Parathyroid adenoma (tissue), 2 donors: ENCODE results near the gene FAM117B.

Source experiments
- H2AFZ ChIP-seq: fragments of 300-600 bp; sonication (generic); one replicate; pipeline ENCODE4 v1.7.0; 2017; ENCODE audit warnings: antibody characterized with exemption, mild to moderate bottlenecking
- H3K27ac ChIP-seq: fragments of 300-600 bp; sonication (generic); one replicate; pipeline ENCODE4 v1.7.0; 2017
- H3K27me3 ChIP-seq: fragments of 300-600 bp; sonication (generic); one replicate; pipeline ENCODE4 v1.7.0; 2017; ENCODE audit warnings: low read length; ENCODE audit not compliant: control insufficient read depth, insufficient read depth
- H3K36me3 ChIP-seq: fragments of 300-600 bp; sonication (generic); one replicate; pipeline ENCODE4 v1.7.0; 2017; ENCODE audit warnings: low read length; ENCODE audit not compliant: control insufficient read depth, insufficient read depth
- H3K4me1 ChIP-seq: fragments of 300-600 bp; sonication (generic); one replicate; pipeline ENCODE4 v1.7.0; 2017; ENCODE audit warnings: control low read depth
- H3K4me2 ChIP-seq: fragments of 300-600 bp; sonication (generic); one replicate; pipeline ENCODE4 v1.7.0; 2017; ENCODE audit warnings: low read length
- H3K4me3 ChIP-seq: fragments of 300-600 bp; sonication (generic); one replicate; pipeline ENCODE4 v1.7.0; 2017; ENCODE audit warnings: low read depth, low read length
- H3K79me2 ChIP-seq: fragments of 300-600 bp; sonication (generic); one replicate; pipeline ENCODE4 v1.7.0; 2017; ENCODE audit warnings: control low read depth
- H3K9ac ChIP-seq: fragments of 300-600 bp; sonication (generic); one replicate; pipeline ENCODE4 v1.7.0; 2017; ENCODE audit warnings: mild to moderate bottlenecking
- H3K9me3 ChIP-seq: fragments of 300-600 bp; sonication (generic); one replicate; pipeline ENCODE4 v1.7.0; 2017; ENCODE audit warnings: low read length; ENCODE audit not compliant: control insufficient read depth
- TF ChIP-seq, protein P1 (sequence below): fragments of 300-600 bp; sonication (generic); IDR thresholded peaks from one replicate; pipeline ENCODE4 v1.7.0; 2017; ENCODE audit warnings: antibody characterized with exemption, mild to moderate bottlenecking
- donor health status: primary hyperparathyroidism.

The FAM117B gene

DNA sequence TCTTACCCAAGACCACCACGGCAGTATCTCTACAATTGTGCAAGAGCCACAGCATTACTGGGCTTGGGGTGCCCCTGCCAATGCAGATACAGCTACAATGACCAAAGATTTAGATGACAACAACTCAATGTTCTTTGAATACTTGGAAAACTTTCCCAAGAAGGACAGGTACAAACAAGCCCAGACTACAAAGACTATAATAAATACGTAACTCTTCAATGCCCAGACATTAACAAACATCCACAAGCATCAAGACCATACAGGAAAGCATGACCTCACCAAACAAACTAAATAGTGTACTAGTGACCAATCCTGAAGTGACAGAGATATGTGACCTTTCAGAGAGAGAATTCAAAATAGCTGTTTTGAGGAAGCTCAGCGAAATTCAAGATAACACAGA lies 174.0 kb downstream of the FAM117B start:
- Histone ChIP-seq H3K27me3 (no peaks in the 10 kb centered on the region), H3K27ac (no peak overlapping the region), H2AFZ (no peak overlapping the region), H3K4me1 (peaks cover 6% of the 10 kb centered on the region), H3K9ac (no peak overlapping the region), H3K79me2 (no peaks in the 10 kb centered on the region), H3K4me3 (no peak overlapping the region), H3K9me3 (no peaks in the 10 kb centered on the region), H3K4me2 (no peak overlapping the region), H3K36me3 (no peaks in the 10 kb centered on the region)
- TF ChIP-seq, protein P1, sequence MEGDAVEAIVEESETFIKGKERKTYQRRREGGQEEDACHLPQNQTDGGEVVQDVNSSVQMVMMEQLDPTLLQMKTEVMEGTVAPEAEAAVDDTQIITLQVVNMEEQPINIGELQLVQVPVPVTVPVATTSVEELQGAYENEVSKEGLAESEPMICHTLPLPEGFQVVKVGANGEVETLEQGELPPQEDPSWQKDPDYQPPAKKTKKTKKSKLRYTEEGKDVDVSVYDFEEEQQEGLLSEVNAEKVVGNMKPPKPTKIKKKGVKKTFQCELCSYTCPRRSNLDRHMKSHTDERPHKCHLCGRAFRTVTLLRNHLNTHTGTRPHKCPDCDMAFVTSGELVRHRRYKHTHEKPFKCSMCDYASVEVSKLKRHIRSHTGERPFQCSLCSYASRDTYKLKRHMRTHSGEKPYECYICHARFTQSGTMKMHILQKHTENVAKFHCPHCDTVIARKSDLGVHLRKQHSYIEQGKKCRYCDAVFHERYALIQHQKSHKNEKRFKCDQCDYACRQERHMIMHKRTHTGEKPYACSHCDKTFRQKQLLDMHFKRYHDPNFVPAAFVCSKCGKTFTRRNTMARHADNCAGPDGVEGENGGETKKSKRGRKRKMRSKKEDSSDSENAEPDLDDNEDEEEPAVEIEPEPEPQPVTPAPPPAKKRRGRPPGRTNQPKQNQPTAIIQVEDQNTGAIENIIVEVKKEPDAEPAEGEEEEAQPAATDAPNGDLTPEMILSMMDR = no peak

DNA sequence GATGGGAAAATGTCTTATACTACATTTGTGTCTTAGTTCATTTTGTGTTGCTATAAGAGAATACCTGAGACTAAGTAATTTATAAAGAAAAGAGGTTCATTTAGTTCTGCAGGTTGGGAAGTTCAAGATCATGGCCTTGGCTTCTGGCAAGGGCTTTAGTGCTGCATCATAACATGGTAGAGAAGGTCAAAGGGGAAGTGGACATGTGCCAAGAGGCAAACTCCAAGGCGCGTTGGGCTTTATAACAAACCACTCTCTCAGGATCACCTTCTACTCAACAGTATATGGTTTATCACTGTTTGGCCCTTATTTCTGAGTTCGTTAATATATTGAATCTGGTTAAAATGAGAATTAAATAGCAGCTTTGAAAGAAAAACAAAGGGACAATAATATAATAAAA lies 178.6 kb downstream of the FAM117B start:
- no peaks in the 10 kb centered on the region for H3K9me3 ChIP-seq
- H3K27ac ChIP-seq = no peak overlapping the region
- H3K4me2 ChIP-seq = no peak overlapping the region
- H3K79me2 ChIP-seq = no peaks in the 10 kb centered on the region
- H3K4me1 ChIP-seq = no peaks in the 10 kb centered on the region
- H3K4me3 ChIP-seq = no peak overlapping the region
- TF ChIP-seq, protein P1 = no peak
- no peak overlapping the region for H2AFZ ChIP-seq
- H3K36me3 ChIP-seq = no peaks in the 10 kb centered on the region
- H3K9ac ChIP-seq = no peak overlapping the region
- no peaks in the 10 kb centered on the region for H3K27me3 ChIP-seq

DNA sequence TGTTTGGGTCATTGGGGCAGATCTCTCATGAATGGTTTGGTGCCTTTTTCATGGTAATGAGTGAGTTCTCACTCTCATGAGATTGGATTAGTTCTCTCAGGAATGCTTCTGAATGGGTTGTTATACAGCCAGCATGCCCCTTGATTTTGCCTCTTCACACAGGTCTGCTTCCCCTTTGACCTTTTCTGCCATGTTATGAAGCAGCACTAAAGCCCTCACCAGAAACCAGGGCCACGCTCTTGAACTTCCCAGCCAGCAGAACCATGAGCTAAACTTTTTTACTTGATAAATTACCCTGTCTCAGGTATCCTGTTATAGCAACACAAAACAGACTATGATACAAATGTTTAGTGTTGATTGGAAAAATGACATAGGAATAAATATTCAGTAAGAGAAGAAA lies 179.5 kb downstream of the FAM117B start:
- no peak overlapping the region for H3K27ac ChIP-seq
- no peaks in the 10 kb centered on the region for H3K9me3 ChIP-seq
- TF ChIP-seq, protein P1 = no peak
- H3K27me3 ChIP-seq = no peaks in the 10 kb centered on the region
- H3K36me3 ChIP-seq = no peaks in the 10 kb centered on the region
- H3K4me1 ChIP-seq = no peaks in the 10 kb centered on the region
- H2AFZ ChIP-seq = no peak overlapping the region
- no peaks in the 10 kb centered on the region for H3K79me2 ChIP-seq
- no peak overlapping the region for H3K9ac ChIP-seq
- no peak overlapping the region for H3K4me3 ChIP-seq
- H3K4me2 ChIP-seq = no peak overlapping the region

DNA sequence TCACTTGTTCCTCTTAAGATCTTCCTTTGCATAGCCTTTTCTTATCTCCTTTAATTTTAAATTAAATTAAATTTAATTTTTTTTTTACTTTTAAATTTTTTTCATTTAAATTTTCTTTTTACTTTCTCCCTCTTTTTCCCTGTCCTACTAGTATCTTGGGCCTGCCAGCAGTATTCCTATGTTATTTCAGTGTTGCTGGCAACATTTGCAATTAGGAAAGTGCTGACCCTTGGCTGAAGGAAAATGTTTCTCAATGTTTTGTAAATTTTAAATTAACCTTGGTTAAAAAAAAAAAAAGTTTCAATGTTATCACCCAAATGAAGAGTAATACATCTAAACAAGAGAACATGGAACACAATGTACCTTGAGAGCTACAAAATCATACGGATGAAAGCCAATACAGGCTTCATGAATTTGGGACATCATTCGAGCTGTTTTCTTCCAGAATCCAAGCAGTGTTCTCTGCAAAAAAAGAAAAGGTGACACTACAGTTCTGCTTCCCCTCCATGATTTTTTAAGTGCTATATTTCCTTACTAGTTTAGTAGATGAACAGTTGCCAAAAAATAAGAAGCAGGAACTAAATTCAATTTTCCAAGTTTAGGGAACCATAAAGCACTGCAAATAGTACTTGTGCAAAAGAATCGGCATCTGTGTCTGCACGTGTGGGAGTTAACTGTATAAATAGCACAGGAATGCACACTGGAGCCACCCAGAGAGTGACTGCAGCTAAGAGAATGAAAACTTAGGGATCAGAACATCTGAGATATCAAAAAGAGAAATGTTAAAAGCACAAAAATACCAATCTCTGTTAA lies 181.0 kb downstream of the FAM117B start:
- H3K9me3 ChIP-seq = no peaks in the 10 kb centered on the region
- H3K27ac ChIP-seq = no peak overlapping the region
- TF ChIP-seq, protein P1 = no peak
- H3K36me3 ChIP-seq = no peaks in the 10 kb centered on the region
- H3K79me2 ChIP-seq = no peaks in the 10 kb centered on the region
- H2AFZ ChIP-seq = no peak overlapping the region
- H3K9ac ChIP-seq = no peak overlapping the region
- no peaks in the 10 kb centered on the region for H3K27me3 ChIP-seq
- H3K4me1 ChIP-seq = no peaks in the 10 kb centered on the region
- H3K4me3 ChIP-seq = no peak overlapping the region
- no peak overlapping the region for H3K4me2 ChIP-seq

DNA sequence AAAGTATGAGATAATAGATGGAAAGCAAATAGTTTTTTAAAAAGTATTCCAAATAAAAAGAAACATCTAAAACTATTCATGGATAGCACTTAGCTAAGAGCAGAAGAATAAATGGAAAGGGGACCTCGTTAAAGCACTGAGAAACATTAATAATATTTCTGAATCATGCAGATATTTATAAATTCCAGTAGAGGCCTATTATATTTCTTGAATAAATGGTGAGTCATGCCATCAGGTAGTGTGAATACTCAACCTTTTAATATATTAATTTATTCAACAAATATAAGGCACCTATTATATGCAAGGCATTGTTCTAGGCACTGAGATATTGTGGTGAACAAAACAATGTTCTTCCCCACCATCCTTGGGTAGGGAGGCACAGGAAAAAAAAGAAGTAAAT lies 183.0 kb downstream of the FAM117B start:
- Histone ChIP-seq H3K4me1 (no peaks in the 10 kb centered on the region), H3K27ac (no peak overlapping the region), H3K27me3 (no peaks in the 10 kb centered on the region), H3K4me2 (no peak overlapping the region), H2AFZ (no peak overlapping the region), H3K9me3 (no peaks in the 10 kb centered on the region), H3K4me3 (no peak overlapping the region), H3K9ac (no peak overlapping the region), H3K36me3 (no peaks in the 10 kb centered on the region), H3K79me2 (no peaks in the 10 kb centered on the region)
- TF ChIP-seq, protein P1 = no peak
